MM.1S (cell line): ENCODE results near the gene EPB41L4B.

Source experiments
- DNase-seq: peaks from one replicate; pipeline ENCODE4 v3.0.0-alpha.2; 2015
- H2AFZ ChIP-seq: fragments of 300-600 bp; sonication (generic); 2 replicates; pipeline ENCODE4 v1.6.0; 2016; ENCODE audit warnings: antibody characterized with exemption, low read length
- H3F3A ChIP-seq: fragments of 300-600 bp; sonication (generic); 2 replicates; pipeline ENCODE4 v1.6.1; 2016; ENCODE audit warnings: mild to moderate bottlenecking, antibody characterized with exemption, low read length, moderate library complexity, mixed read lengths; ENCODE audit not compliant: insufficient read depth
- H3K27ac ChIP-seq: fragments of 300-600 bp; sonication (generic); 2 replicates; pipeline ENCODE4 v1.5.1; 2016; ENCODE audit warnings: mild to moderate bottlenecking, low read length
- H3K27me3 ChIP-seq: fragments of 300-600 bp; sonication (generic); replicated peaks from 2 replicates; pipeline ENCODE4 v1.6.0; 2016; ENCODE audit warnings: low read length; ENCODE audit not compliant: insufficient read depth
- H3K36me3 ChIP-seq: fragments of 300-600 bp; sonication (generic); replicated peaks from 2 replicates; pipeline ENCODE4 v1.6.1; 2016; ENCODE audit warnings: mild to moderate bottlenecking, low read length, mixed read lengths; ENCODE audit not compliant: insufficient read depth
- H3K4me1 ChIP-seq: fragments of 300-600 bp; sonication (generic); 2 replicates; pipeline ENCODE4 v1.6.1; 2016; ENCODE audit warnings: low read length, mixed read lengths
- H3K4me2 ChIP-seq: fragments of 300-600 bp; sonication (generic); 2 replicates; pipeline ENCODE4 v1.6.0; 2016; ENCODE audit warnings: low read depth, low read length
- H3K4me3 ChIP-seq: fragments of 300-600 bp; sonication (generic); 2 replicates; pipeline ENCODE4 v1.5.1; 2016; ENCODE audit warnings: low read length, mixed read lengths
- H3K79me2 ChIP-seq: fragments of 300-600 bp; sonication (generic); 2 replicates; pipeline ENCODE4 v1.6.1; 2016; ENCODE audit warnings: mixed run types, low read length, mixed read lengths
- H3K9ac ChIP-seq: fragments of 300-600 bp; sonication (generic); 2 replicates; pipeline ENCODE4 v1.6.1; 2016; ENCODE audit warnings: low read length, mixed read lengths
- H3K9me2 ChIP-seq: fragments of 300-600 bp; sonication (generic); replicated peaks from 2 replicates; pipeline ENCODE4 v1.6.1; 2016; ENCODE audit warnings: mild to moderate bottlenecking, low read length, mixed read lengths; ENCODE audit not compliant: insufficient read depth
- H3K9me3 ChIP-seq: fragments of 300-600 bp; sonication (generic); replicated peaks from 2 replicates; pipeline ENCODE4 v1.6.1; 2016; ENCODE audit warnings: mild to moderate bottlenecking, low read length, mixed read lengths; ENCODE audit not compliant: insufficient read depth
- H4K20me1 ChIP-seq: fragments of 300-600 bp; sonication (generic); 2 replicates; pipeline ENCODE4 v1.6.1; 2016; ENCODE audit warnings: mild to moderate bottlenecking, low read length, moderate library complexity, mixed read lengths; ENCODE audit not compliant: insufficient read depth
- EZH2 ChIP-seq: fragments of 300-600 bp; sonication (generic); optimal IDR thresholded peaks from 2 replicates; pipeline ENCODE3; 2017; ENCODE audit warnings: low read depth, mild to moderate bottlenecking, antibody characterized with exemption, low read length, mixed read lengths
- EZH2phosphoT487 ChIP-seq: fragments of 300-600 bp; sonication (generic); IDR thresholded peaks from 2 replicates; pipeline ENCODE4 v1.6.1; 2018; ENCODE audit warnings: antibody characterized with exemption, low read length
- TF ChIP-seq, protein P1 (sequence below): fragments of 300-600 bp; sonication (generic); IDR thresholded peaks from 2 replicates; pipeline ENCODE4 v1.5.1; 2016; ENCODE audit warnings: antibody characterized with exemption, low read length, mixed read lengths

Gene EPB41L4B

DNA sequence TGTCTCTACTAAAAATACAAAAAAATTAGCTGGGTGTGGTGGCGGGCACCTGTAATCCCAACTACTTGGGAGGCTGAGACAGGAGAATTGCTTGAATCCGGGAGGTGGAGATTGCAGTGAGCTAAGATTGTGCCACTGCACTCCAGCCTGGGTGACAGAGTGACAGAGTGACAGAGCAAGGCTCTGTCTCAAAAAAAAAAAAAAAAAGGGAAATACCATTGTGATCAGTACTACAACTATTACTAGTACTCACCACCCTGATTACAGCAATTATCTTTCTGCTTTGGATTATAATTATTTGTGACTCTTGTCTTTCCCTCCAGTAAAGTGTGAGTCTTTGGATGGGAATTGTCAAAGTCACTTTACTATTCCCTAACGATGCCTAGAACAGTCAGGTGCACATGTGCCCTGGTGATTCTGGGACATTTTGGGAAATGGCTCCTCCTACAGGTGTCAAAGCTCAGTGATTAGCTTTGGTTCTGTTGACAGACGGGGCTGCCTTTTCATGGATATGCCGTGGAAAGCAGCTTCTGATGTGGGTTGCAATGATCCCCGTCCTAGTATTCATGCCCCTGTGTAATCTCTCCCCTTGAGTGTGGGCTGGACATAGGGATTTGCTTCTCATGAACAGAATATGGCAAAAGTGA, 122.0 kb downstream of the EPB41L4B start:
- no peak for DNase-seq
- Histone ChIP-seq H3K4me1 (no peaks in the 10 kb centered on the region), H3K4me2 (no peak overlapping the region), H2AFZ (no peak overlapping the region), H3K27me3 (no peaks in the 10 kb centered on the region), H3K79me2 (no peaks in the 10 kb centered on the region), H3K27ac (no peak overlapping the region), H3F3A (no peaks in the 10 kb centered on the region), H4K20me1 (no peaks in the 10 kb centered on the region), H3K9me3 (no peaks in the 10 kb centered on the region), H3K36me3 (no peaks in the 10 kb centered on the region), H3K9me2 (no peaks in the 10 kb centered on the region), H3K4me3 (no peak overlapping the region), H3K9ac (no peak overlapping the region)
- TF ChIP-seq EZH2 (no peak), EZH2phosphoT487 (no peak)
- TF ChIP-seq, protein P1, sequence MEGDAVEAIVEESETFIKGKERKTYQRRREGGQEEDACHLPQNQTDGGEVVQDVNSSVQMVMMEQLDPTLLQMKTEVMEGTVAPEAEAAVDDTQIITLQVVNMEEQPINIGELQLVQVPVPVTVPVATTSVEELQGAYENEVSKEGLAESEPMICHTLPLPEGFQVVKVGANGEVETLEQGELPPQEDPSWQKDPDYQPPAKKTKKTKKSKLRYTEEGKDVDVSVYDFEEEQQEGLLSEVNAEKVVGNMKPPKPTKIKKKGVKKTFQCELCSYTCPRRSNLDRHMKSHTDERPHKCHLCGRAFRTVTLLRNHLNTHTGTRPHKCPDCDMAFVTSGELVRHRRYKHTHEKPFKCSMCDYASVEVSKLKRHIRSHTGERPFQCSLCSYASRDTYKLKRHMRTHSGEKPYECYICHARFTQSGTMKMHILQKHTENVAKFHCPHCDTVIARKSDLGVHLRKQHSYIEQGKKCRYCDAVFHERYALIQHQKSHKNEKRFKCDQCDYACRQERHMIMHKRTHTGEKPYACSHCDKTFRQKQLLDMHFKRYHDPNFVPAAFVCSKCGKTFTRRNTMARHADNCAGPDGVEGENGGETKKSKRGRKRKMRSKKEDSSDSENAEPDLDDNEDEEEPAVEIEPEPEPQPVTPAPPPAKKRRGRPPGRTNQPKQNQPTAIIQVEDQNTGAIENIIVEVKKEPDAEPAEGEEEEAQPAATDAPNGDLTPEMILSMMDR = peak; percentile 31; the same call in 1 of the 2 replicates

DNA sequence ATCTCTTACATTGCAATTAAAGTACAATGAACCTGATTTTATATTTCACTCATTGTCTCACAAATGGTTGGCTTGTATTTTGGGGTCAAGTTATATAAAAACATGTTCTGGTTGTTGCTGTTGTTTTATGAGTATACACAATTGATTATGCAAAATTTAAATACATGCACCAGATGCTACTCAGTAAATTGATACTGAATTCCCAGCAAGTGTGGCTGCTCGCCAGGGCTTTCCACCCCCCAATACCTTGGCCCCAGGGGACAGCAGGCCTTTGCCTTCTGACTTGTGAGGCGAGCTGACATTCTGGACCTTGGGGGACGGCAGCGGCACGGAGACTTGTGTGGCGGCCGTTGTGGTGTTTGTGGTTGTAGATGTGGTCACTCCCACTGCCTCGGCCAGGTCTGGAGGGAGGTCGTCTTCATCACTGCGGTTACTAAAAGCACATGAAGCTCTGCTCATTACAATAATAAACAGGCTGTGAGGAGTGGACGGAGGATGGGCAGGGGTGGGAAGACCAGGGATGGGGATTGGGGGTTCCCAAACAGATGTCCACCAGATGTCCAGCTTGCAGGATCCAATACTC, 126.8 kb downstream of the EPB41L4B start:
- Histone ChIP-seq H3K9ac (no peak overlapping the region), H2AFZ (no peak overlapping the region), H3F3A (no peaks in the 10 kb centered on the region), H3K36me3 (no peaks in the 10 kb centered on the region), H3K27me3 (no peaks in the 10 kb centered on the region), H3K4me2 (no peak overlapping the region), H3K27ac (no peak overlapping the region), H3K9me2 (no peaks in the 10 kb centered on the region), H3K4me1 (no peaks in the 10 kb centered on the region), H3K4me3 (no peak overlapping the region), H3K9me3 (no peaks in the 10 kb centered on the region), H3K79me2 (no peaks in the 10 kb centered on the region), H4K20me1 (no peaks in the 10 kb centered on the region)
- DNase-seq = no peak
- TF ChIP-seq EZH2 = no peak
- no peak for TF ChIP-seq EZH2phosphoT487
- TF ChIP-seq, protein P1 = no peak

DNA sequence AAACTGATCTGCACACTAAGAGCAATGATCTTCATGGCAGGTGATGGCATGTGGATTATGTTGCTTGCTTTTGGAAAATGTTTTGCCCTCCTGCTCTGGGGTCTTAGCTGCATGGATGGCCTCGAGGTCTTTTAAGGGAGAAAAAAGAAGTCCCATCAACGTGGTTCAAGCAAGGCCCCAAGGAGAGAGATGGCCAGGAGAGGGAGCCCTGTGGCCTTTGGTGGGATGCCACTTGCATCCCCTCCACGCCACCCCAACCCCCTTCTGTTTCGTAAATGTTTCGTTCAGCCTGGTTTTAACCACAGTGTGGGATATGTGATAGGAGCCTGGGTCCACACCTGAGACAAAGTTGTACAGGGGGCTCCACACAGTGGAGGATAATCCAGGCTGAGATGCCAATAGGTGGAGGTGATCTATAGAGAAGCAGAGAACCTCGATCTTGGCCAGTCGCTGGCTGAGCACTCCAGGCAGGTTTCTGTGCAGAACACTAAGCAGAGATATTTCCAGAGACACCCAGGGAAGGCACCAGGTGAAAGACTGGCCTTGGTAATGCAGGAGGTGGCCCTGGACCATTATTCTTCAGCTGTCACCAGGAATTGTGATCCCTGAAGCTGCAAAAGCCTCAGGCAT, 128.0 kb downstream of the EPB41L4B start:
- H3K27ac ChIP-seq = no peak overlapping the region
- H4K20me1 ChIP-seq = no peaks in the 10 kb centered on the region
- H3K9ac ChIP-seq = no peak overlapping the region
- H3K36me3 ChIP-seq = no peaks in the 10 kb centered on the region
- H3K4me2 ChIP-seq = no peak overlapping the region
- no peak for TF ChIP-seq EZH2phosphoT487
- TF ChIP-seq EZH2 = no peak
- TF ChIP-seq, protein P1 = no peak
- DNase-seq = no peak
- H3K4me3 ChIP-seq = no peak overlapping the region
- H3F3A ChIP-seq = no peaks in the 10 kb centered on the region
- H3K79me2 ChIP-seq = no peaks in the 10 kb centered on the region
- H3K9me3 ChIP-seq = no peaks in the 10 kb centered on the region
- no peaks in the 10 kb centered on the region for H3K27me3 ChIP-seq
- no peaks in the 10 kb centered on the region for H3K9me2 ChIP-seq
- H3K4me1 ChIP-seq = no peaks in the 10 kb centered on the region
- H2AFZ ChIP-seq = no peak overlapping the region
